WTC11 (cell line): ENCODE data around the gene C20orf204.

ENCODE experiments used
- ATF1 ChIP-seq: sonication (generic); formaldehyde crosslinking; IDR thresholded peaks from 2 replicates; pipeline ENCODE4 v1.8.1; 2023; ENCODE audit warnings: mild to moderate bottlenecking, moderate library complexity, missing genetic modification reagents
- CBFB ChIP-seq: sonication (generic); formaldehyde crosslinking; IDR thresholded peaks from 2 replicates; pipeline ENCODE4 v1.8.1; 2022; ENCODE audit warnings: mild to moderate bottlenecking, low read depth, missing genetic modification reagents
- IRF2 ChIP-seq: sonication (generic); formaldehyde crosslinking; IDR thresholded peaks from 2 replicates; pipeline ENCODE4 v1.8.0; 2022; ENCODE audit warnings: low read depth, missing genetic modification reagents, borderline replicate concordance
- MAX ChIP-seq: sonication (generic); formaldehyde crosslinking; IDR thresholded peaks from 2 replicates; pipeline ENCODE4 v1.8.0; 2022; ENCODE audit warnings: mild to moderate bottlenecking, missing genetic modification reagents
- OVOL2 ChIP-seq: fragments of 250-450 bp; sonication (Bioruptor Pico); IDR thresholded peaks from 2 replicates; pipeline ENCODE4 v1.9.0; 2021; ENCODE audit warnings: mild to moderate bottlenecking, borderline replicate concordance
- SMAD4 ChIP-seq: sonication (generic); formaldehyde crosslinking; IDR thresholded peaks from 2 replicates; pipeline ENCODE4 v1.8.0; 2022; ENCODE audit warnings: mild to moderate bottlenecking, missing genetic modification reagents
- TCF7 ChIP-seq: sonication (generic); formaldehyde crosslinking; IDR thresholded peaks from 2 replicates; pipeline ENCODE4 v1.8.0; 2022; ENCODE audit warnings: mild to moderate bottlenecking, low read depth, missing genetic modification reagents, moderate library complexity
- ZNF416 ChIP-seq: fragments of 250-450 bp; sonication (Bioruptor Pico); IDR thresholded peaks from 2 replicates; pipeline ENCODE4 v1.9.0; 2021; ENCODE audit warnings: mild to moderate bottlenecking, inconsistent platforms
- TF ChIP-seq, protein P1 (sequence below): fragments of 200-600 bp; IDR thresholded peaks from 2 replicates; pipeline ENCODE4 v1.8.0; 2022; ENCODE audit warnings: antibody characterized with exemption
- TF ChIP-seq, protein P2 (sequence below): sonication (generic); formaldehyde crosslinking; IDR thresholded peaks from 2 replicates; pipeline ENCODE4 v1.8.1; 2023; ENCODE audit warnings: mild to moderate bottlenecking, missing genetic modification reagents, moderate library complexity
- TF ChIP-seq, protein P3 (sequence below): sonication (generic); formaldehyde crosslinking; IDR thresholded peaks from 2 replicates; pipeline ENCODE4 v1.8.0; 2023; ENCODE audit warnings: mild to moderate bottlenecking, missing genetic modification reagents
- TF ChIP-seq, protein P4 (sequence below): sonication (generic); formaldehyde crosslinking; IDR thresholded peaks from 2 replicates; pipeline ENCODE4 v1.8.0; 2022; ENCODE audit warnings: mild to moderate bottlenecking, missing genetic modification reagents

GRCh38 chr20:64036346-64037198 is 590 bp downstream of the C20orf204 start:
- TF ChIP-seq ZNF416 = no peak
- TF ChIP-seq, protein P1, sequence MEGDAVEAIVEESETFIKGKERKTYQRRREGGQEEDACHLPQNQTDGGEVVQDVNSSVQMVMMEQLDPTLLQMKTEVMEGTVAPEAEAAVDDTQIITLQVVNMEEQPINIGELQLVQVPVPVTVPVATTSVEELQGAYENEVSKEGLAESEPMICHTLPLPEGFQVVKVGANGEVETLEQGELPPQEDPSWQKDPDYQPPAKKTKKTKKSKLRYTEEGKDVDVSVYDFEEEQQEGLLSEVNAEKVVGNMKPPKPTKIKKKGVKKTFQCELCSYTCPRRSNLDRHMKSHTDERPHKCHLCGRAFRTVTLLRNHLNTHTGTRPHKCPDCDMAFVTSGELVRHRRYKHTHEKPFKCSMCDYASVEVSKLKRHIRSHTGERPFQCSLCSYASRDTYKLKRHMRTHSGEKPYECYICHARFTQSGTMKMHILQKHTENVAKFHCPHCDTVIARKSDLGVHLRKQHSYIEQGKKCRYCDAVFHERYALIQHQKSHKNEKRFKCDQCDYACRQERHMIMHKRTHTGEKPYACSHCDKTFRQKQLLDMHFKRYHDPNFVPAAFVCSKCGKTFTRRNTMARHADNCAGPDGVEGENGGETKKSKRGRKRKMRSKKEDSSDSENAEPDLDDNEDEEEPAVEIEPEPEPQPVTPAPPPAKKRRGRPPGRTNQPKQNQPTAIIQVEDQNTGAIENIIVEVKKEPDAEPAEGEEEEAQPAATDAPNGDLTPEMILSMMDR = no peak
- no peak for TF ChIP-seq SMAD4 (CRISPR knock-in tag)
- TF ChIP-seq CBFB (CRISPR knock-in tag) = no peak
- TF ChIP-seq IRF2 (CRISPR knock-in tag) = no peak
- TF ChIP-seq MAX (CRISPR knock-in tag) = no peak
- TF ChIP-seq OVOL2 (CRISPR knock-in tag) = no peak
- TF ChIP-seq, protein P2, sequence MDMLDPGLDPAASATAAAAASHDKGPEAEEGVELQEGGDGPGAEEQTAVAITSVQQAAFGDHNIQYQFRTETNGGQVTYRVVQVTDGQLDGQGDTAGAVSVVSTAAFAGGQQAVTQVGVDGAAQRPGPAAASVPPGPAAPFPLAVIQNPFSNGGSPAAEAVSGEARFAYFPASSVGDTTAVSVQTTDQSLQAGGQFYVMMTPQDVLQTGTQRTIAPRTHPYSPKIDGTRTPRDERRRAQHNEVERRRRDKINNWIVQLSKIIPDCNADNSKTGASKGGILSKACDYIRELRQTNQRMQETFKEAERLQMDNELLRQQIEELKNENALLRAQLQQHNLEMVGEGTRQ (CRISPR knock-in tag) = no peak
- TF ChIP-seq TCF7 = no peak
- TF ChIP-seq, protein P3, sequence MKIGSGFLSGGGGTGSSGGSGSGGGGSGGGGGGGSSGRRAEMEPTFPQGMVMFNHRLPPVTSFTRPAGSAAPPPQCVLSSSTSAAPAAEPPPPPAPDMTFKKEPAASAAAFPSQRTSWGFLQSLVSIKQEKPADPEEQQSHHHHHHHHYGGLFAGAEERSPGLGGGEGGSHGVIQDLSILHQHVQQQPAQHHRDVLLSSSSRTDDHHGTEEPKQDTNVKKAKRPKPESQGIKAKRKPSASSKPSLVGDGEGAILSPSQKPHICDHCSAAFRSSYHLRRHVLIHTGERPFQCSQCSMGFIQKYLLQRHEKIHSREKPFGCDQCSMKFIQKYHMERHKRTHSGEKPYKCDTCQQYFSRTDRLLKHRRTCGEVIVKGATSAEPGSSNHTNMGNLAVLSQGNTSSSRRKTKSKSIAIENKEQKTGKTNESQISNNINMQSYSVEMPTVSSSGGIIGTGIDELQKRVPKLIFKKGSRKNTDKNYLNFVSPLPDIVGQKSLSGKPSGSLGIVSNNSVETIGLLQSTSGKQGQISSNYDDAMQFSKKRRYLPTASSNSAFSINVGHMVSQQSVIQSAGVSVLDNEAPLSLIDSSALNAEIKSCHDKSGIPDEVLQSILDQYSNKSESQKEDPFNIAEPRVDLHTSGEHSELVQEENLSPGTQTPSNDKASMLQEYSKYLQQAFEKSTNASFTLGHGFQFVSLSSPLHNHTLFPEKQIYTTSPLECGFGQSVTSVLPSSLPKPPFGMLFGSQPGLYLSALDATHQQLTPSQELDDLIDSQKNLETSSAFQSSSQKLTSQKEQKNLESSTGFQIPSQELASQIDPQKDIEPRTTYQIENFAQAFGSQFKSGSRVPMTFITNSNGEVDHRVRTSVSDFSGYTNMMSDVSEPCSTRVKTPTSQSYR (CRISPR knock-in tag) = no peak
- no peak for TF ChIP-seq ATF1 (CRISPR knock-in tag)
- TF ChIP-seq, protein P4, sequence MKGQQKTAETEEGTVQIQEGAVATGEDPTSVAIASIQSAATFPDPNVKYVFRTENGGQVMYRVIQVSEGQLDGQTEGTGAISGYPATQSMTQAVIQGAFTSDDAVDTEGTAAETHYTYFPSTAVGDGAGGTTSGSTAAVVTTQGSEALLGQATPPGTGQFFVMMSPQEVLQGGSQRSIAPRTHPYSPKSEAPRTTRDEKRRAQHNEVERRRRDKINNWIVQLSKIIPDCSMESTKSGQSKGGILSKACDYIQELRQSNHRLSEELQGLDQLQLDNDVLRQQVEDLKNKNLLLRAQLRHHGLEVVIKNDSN = no peak
